Stimulated activated CD8-positive, alpha-beta memory T cell treated with anti-CD3 and anti-CD28 coated beads, Interleukin-12 subunit alpha, Interleukin-12 subunit beta, amount 100 ng/mL, for 24 hours (primary cell): ENCODE measurements around the gene SORCS2.

Experiments used
- DNase-seq: peaks from one replicate; pipeline ENCODE4 v3.0.0-alpha.2; 2020; ENCODE audit errors: extremely low read depth

Gene SORCS2

DNA sequence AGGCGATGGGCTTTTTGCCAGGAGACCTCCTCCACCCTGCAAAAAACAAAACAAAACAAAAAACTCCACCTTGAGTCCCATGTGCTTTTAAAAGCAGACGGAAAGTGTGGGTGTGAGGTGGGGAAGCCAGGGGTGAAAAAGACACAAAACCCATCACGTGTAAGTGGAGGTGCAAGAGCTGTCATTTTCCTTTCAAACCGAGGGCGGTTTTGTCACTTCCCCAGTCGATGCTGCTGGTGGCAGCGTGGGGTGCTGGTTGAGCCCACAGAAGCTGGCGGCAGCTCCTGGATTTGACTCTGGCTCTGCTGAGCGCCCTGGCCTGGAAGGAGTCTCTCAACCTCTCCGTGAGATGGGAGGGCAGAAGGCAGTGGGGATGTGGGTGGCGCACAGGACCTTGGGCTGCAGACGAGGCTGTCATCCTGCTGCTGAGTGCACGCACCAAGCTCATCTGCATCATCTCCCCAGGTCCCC is 132.3 kb downstream of the SORCS2 start:
- DNase-seq: no peak

DNA sequence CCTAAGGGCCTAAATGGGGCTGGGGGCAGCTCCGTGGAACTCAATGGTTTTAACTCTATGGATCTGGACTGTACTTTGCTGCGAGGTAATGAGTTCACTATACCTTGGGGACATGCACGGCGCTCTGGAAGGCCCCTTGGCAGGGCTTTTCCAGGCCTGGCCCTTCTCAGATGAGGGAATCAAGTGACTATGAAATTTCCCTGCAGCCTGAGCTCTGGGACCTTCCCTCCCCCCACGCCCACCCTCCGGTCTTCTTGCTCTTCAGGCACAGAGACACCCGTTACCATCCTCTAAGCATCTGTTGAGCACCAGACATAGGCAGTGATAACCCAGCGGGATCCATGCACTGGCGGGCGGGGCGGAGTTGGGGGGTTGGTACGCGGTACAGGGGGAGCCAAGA is 133.2 kb downstream of the SORCS2 start:
- DNase-seq: no peak

DNA sequence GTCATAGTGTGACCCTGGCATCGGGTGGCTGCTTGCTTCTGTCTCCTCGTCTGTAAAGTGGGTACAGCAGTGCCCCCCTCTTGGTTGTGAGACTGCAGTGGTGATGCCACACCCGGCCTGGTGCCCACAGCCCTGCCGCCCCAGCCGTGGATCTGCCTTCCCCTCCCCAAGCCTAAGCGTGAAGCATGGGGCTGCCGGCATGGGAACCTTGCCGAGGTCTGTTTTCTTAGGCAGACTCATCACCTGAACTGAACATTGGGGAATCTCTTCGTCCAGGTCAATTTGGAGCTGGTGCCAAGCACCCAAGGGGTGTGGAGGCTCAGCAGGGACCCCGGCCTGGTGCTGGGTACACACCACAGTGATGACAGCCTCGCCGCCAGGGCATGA is 134.0 kb downstream of the SORCS2 start:
- no peak for DNase-seq

DNA sequence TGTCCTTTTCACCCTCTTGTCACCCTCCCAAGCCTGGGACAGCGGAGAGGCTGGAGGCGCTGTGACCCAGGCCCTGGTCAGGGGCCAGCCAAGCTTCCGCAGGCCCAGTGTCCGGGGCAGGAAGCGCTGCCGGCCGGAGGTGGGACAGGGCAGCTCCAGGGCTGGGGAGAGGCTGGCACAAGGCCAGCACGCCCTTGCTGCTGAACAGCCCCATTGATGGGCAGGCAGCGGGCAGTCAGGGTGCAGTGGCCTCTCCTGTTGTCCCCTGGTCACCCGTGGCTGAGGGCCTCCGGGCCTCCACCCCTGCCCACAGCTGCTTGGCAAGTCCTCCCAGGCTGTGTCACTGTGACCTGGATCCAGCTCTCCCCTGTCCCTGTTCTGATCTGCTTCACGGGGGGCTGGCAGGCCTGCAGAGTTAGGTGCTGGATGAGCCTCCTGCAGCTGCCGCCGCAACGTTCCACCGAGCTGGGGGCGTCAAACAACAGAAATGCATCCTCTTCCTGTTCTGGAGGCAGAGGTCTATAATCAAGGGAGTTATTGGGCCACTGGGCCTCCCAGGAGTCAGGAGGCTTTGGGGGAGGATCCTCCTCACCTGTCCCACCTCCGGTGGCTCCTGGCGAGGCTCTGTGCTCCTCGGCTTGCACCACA is 134.5 kb downstream of the SORCS2 start:
- DNase-seq: no peak

DNA sequence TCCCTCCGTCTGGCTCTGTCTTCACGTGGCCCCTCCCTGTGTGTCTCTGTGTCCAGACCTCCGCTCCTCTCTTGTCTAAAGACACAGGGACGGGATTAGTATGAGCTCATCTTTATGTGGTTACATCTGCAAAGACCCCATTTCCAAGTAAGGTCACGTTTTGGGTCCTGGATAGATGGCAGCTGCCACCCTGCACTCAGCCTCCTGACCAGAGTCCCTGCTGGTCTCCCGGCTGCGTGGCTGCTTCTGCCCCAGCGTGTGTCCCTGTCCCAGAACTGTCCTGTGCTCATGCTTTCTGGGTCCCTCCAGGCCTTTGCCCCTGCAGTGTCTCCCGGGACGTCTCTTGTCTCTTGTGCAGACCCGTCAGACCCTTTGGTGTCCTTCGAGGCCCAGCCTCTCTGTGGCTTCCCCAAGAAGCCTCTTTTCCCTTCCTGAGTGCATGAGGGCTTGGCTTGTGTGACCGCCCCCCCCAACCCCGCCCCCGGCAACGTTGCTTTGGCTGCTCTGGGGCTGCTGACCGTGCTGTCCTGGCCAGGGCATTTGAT is 135.1 kb downstream of the SORCS2 start:
- DNase-seq: no peak

DNA sequence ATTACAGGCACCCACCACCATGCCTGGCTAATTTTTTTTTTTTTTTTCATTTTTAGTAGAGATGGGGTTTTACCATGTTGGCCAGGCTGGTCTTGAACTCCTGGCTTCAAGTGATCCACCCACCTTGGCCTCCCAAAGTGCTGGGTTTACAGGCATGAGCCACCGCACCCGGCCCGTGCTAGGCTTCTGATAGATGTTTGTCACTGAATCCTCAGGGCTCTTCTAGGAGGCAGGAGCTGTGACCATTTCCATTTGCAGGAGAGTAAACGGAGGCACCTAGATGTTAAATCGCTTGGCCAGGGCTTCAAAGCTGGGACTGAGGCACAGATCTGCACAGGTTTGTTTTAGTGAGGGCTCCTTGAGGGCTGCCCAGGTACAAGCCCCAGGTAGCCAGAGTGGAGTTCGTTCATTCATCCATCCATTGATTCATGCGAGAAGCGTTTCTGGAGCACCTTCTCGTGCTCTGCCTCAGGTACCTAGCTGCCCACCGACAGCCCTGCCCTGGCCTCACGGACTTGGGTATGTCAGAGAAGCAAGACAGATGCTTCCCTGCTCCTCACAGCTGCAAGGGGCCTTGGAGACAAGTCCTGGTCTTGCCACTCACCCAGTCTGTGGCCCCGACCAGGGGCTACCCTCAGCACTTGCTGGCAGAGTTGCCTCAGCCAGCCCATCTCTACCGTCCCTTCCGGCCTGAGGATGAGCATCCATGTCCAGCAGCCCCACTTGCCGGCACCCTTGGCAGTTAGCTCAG is 136.0 kb downstream of the SORCS2 start:
- DNase-seq: no peak

DNA sequence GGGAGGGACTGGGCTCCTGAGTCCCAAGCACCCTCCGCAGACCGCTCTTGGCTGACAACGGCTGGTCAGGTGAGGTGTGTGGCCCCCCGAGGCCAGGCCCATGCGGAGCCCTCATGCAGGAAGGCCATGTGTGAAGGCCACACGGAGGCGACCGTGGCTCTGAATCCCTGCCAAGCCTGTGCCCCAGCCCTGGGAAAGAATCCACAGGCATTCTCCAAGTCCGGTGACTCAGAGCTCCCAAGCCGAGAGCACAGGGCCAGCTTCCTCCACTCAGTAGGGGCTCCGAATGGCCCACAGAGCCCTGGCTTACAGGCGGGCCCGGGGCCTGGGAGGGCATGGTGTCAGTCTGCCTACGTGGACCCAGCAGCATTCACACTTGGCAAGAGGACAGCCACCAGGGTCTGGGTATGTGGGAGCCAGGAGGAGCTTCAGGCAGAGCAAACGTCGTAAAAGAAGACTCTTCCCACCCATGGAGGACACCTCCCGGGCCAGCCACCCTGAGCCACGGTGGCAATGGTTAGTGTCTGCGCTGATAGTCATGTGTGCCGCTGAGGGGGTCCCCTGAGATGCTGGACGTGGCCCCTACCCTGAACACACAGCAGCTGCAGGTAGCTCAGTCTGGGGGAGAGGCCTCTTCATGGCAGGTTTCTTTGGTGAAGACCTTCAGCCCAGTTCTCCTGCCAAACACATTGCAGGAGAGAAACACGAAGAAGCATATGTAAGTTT is 136.7 kb downstream of the SORCS2 start:
- no peak for DNase-seq

DNA sequence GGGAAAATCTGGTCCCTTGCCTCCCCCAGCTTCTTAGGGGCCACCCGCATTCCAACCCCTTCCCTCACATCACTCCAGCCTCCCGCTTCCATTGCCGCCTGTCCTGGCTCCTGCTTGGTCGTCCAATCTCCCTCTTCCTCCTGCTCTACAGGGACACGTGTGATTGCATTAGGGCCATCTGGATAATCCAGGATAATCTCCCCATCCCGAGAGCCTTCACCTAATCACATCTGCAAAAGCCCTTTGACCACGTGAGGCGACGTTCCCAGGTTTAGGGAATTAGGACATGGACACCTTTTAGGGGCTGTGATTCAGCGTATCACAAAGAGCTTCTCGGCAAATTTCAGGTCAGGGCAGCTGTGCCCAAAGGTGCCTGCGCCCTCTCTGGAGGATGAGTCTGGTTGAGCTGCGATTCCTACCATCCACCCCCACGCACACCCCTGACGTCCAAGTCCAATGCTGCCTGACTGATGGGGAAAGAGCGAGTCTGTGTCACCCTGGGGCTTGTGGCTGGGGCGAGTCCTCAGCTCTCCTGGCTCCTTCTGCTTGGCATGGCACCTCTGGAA is 137.8 kb downstream of the SORCS2 start:
- no peak for DNase-seq

DNA sequence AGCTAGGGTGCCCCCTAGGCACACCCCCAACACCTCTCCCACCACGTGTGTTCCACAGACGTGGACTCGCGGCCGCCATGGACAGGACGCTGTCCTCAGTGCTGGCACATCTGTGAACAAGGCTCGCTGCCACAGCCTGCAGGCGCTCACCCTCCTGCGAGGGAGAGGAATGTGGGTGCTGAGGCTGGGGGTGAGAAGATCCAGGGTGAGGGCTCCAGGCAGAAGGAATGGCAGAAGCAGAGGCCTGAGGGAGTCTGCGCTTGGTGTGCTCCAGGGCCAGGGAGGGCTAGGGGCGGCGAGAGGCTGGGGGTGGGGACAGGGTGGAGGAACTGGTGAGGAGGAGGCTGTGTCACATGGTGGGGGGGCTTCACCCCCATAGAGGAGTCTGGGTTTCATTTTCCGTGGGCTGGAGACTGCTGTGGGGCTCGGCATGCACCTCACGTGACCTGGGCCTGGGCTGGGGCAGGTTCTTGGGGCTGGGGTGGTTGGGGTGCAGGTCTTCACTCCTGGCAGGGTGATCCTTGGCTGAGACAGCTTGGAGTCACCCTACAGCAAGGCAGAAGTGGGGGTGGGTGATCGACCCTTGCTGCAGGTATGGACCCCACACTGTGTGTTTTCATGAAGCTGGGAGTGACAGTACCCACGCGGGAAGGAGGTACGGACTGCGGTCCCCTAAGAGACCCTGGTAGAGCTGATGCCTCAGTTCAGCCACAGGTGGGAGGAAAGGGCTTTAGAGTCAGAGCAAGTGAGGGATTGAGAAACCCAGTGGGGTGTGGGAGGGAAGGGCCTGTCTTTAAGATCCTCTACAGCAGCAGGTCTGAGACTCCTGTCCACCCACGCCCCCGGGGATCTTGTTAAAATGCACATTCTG is 138.7 kb downstream of the SORCS2 start:
- DNase-seq: no peak

DNA sequence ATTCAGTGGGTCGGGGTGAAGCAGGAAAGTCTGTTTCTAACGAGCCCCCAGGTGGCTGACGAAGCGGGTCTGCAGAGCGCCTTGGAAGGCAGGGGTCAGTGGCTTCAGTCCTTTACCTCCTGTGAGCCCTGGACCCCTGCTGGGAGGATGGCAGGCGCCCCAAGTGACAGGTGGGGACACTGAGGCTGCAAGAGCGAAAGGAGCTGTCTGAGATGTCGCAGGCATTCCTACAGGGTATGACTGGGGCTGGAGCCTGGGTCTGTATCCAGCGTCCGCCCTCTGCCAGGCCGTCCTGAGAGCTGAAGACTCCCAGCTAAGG is 139.3 kb downstream of the SORCS2 start:
- no peak for DNase-seq

DNA sequence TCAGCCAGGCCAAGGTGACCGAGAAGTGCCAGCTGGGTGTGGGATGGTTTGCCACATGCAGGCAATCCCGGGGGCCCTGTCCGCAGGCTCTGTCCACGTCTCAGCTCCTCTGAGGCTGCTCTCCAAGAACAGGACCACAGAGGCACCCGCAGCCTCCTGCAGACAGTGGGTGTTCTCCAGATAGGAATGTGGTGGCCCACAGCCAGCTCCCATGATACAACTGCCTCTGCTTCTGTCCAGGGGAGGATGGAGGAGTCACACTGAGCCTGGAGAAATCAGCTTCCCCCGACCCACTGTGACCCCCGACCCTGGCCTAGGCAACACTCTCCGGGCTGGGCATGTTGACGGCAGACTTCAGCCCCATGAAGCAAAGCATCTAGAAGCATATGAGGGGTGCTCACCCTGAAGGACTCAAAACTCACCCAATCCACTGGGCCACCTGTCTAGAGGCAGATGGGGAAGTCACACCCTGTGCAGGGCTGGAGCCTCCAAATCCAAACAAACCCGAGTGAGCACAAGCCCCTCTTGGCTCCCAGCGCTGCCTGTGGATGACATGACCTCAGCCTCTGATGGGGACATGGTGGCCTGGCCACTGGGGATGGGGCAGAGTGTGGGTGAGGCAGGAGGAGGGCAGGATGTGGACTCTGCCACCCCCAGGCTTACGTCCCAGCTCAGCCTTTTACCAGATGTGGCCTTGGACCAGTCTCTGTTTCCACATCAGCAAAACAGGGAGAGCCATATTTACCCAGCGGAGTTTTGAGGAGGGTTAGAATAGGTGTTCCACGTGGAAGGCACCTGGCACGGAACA is 140.1 kb downstream of the SORCS2 start:
- no peak for DNase-seq

DNA sequence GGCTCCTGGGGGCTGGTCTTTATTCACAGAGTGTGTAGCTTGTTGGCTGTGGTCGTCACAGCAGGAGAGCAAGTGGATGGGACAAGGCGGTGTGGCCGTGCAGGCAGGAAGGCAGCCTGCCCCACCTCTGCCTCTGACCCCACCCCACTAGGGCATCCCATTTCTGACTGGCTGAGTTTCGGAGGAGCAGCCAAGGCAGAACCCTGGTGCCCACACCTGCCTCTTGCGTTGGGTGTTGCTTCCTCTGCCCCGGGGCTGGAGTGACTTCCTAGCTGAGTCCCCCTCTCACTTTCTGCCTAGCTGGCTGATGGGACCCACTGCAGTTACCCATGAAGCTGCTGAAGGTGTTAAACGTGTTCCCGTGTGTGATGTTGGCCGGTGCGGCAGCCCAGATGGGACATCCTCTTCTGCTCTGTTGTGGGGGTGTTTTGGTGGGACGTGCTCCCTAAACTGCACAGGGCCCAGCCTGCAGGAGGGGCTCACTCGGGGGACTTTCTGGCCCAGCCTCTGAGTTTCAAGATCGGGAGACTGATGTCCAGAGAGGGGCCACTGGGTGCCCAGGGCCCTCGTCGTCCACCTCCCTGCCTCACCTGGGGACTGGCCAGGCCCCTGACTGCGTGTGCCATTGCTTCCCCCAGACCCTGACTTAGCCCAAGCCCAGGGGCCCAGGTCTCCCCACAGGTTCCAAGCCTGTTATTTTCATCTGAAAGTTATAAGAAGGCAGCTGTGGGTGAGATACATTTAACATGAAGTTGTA is 140.9 kb downstream of the SORCS2 start:
- DNase-seq: no peak

DNA sequence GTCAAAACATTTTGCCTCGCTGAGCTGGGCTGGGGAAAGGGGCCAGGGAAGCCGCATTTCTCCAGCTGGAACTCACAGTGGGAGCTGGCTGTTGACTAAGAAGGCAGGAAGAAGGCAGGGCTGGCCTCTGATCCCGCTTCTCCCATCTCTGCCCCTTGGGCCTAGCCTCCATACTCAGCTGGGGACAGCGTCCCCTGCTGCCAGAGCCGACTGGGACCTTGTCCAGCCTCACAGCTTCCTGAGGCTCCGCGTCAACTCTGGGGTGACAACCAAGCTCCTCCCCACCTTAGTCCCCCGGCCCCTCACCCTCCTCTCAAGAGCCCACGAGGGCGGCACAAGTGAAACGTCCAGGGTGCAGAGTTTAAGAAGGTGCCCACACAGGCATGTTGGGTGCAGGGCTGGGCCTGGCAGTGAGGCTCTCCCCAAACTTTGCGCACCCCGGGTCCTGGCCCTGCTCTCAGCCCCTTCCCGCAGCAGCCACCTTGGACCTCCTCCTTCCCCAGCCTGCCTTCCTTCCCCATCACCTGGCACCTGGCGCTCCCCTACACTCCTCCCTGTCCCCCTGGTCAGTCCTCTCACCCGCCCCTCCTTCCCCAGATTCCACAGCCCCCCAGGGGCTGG is 141.6 kb downstream of the SORCS2 start:
- DNase-seq: no peak

DNA sequence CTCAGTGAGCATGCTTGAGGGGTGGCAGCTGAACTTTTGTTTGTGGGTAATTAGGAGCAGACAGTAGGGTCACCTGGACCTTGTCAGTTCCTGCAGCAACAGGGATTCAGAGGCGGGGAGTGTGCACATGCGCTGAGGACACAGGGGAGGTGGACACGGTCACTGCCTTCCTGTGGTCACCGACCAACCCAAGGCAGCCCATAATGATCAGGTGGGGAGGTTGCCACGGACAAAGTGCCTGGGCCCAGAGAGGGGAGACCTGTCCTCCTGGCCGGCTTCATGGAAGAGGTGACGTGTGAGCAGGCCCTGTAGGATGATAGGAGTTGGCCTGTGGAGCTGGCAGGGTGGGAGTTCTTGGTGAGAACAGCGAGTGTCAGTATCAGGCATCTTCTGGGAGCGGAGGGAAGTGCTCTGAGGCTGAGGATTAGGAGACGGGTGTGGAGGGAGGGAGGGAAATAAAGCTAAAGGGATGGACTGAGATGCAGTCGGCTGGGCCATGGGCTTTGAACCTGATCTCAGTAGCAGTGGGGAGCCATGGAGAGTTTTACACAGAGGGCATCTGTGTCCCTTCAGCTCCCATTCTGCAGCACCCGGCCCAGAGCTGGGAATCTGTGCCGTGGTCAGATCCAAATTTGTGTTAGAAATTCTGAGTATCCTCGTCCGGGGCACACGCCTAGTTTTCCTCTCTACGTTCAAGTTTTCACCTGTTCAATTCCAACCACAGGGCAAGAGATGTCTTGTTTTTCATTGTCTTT is 142.4 kb downstream of the SORCS2 start:
- no peak for DNase-seq

DNA sequence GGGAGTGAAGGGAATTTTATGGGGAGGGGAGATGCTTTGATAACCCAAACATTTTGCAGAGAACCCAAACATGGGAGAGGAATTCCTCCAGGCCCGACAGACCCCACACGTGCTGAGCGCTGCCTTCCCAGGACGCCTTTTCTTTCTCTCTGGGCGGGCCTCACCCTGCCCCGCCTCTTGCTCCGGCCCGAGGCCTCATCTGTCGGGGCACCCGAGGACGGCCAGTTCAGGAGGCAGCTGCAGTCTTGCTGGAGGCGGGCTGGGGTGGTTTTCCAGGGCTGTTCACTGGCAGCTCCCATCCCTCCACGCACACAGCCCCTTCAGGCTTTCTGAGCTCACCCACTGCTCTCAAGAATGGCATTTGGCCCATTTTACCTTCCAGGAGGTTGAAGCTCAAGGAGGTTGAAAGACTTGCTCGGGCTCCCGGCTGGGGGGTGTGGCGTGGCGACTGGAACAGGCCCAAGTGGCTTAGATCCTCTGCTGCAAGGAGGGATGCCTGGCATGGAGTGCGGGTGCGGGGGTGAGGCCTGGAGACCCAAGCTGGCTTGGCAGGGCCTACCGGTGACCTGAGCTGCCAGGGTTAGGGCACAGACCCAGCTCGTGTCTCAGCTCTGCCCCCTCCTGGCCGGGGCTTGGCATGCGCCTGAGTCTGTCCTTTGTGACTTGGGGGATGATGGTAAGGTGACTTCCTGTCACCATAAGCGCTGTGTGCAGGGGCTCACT is 143.2 kb downstream of the SORCS2 start:
- DNase-seq: no peak

DNA sequence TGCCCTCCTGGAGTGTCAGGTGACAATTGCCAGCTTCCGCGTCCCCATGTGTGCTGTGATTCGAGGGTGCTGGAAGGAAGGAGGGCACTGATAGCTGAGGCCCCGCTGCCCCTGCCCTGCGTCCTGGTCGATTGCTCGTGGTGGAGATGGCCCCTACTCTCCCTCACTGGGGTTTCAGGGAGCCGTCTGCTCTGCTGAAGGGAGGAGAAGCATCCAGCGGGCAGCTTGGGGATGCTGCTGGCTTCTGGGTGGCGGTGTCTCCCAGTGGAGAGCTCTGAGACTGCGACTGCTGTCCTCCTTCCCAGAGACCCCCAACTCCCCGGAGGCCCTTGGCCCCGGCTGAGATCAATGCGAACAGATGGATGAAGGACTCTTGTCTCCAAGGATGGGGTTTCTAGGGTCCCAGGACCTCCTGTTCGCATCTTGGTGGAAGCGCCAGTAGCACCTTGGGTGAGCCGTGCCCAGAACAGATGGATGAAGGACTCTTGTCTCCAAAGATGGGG is 143.8 kb downstream of the SORCS2 start:
- no peak for DNase-seq

DNA sequence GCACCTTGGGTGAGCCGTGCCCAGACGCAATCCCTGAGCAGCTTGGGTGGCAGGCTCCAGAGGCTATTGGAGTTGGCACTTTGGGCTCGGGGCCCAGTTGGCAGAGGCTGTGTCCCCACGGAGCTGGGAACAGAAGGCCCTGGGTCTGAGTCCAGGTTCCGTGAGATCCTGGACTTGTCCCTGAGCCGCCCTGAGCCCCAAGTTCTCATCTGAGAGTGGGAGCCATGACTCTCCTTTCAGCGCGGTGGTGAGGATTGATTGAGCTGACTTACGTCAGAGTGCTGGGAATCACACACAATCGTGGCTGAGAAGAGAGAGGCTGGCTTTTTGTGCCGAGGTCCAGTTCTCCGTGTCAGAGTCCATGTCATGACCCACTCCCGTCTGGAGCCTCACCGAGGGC is 144.4 kb downstream of the SORCS2 start:
- DNase-seq: no peak
